Coronary artery (tissue), 2 donors: ENCODE results near the gene HLA-G.

ENCODE experiments used
- DNase-seq: peaks from one replicate; pipeline ENCODE4 v3.0.0-alpha.2; 2017; ENCODE audit warnings: low spot score
- H3K27ac ChIP-seq, 2 donors: fragments of 200-600 bp; sonication (generic); one replicate each; pipeline ENCODE4 v1.5.1; 2016 to 2019
- H3K4me3 ChIP-seq: fragments of 200-600 bp; sonication (generic); 2 replicates; pipeline ENCODE4 v1.5.1; 2016; ENCODE audit warnings: mild to moderate bottlenecking, moderate library complexity
- TF ChIP-seq, protein P1 (sequence below): fragments of 200-600 bp; sonication (generic); IDR thresholded peaks from one replicate; pipeline ENCODE4 v1.5.1; 2019; ENCODE audit warnings: antibody characterized with exemption

HLA-G gene

DNA sequence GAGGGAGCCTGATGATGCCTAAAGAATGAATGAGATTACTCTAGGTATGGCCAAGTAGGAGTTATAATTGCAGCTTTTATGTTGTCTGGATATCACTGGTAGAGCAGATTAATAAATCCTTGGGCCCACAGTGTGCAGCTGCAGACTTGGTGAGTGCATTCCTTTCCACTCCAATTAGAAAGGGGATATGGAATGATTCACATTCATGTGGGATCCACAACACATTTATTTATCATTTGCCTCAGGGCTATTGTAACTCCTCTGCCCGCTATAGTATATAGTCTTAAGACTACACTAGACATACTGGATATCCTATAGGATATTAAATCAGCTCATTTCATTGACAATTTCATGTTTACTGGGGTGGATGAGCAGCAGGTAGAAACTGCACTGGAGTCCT lies 11.6 kb upstream of the HLA-G start:
- TF ChIP-seq, protein P1, sequence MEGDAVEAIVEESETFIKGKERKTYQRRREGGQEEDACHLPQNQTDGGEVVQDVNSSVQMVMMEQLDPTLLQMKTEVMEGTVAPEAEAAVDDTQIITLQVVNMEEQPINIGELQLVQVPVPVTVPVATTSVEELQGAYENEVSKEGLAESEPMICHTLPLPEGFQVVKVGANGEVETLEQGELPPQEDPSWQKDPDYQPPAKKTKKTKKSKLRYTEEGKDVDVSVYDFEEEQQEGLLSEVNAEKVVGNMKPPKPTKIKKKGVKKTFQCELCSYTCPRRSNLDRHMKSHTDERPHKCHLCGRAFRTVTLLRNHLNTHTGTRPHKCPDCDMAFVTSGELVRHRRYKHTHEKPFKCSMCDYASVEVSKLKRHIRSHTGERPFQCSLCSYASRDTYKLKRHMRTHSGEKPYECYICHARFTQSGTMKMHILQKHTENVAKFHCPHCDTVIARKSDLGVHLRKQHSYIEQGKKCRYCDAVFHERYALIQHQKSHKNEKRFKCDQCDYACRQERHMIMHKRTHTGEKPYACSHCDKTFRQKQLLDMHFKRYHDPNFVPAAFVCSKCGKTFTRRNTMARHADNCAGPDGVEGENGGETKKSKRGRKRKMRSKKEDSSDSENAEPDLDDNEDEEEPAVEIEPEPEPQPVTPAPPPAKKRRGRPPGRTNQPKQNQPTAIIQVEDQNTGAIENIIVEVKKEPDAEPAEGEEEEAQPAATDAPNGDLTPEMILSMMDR = no peak
- Histone ChIP-seq H3K27ac (no peak overlapping the region), H3K4me3 (no peak overlapping the region)
- no peak for DNase-seq

DNA sequence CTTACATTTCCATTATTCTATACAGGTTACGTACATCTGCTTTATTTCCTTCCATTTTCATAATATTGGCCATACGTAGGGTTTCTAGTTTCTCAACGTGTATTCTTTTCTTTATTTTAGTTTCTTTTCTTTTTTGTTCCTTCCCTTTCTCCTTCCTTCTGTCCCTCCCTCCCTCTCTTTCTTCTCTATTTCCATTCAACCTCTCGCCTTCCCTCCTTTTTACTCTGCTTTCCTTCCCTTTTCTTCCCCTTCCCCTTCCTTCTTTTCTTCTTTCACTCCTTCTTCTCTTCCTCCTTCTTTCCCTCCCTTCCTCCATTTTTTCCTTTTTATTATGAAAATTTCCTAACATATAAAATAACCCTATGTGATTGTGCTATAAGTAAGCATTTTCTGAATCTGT lies 8.7 kb upstream of the HLA-G start:
- no peak overlapping the region for H3K4me3 ChIP-seq

DNA sequence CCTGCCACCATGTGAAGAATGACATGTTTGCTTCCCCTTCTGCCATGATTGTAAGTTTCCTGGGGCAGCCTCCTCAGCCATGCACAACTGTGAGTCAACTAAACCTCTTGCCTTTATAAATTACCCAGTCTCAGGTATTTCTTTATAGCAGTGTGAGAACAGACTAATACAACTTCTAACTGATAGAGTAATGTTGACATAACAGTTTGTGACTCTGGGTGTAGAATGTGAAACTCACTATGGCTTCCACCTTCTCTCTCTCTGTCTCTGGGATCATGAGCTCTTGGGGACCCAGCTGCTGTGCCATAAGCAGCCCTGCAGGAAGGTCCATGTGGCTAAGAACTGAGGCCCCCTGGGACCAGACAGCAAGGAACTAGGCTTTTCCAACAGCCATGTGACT lies 3.5 kb upstream of the HLA-G start:
- TF ChIP-seq, protein P1 = no peak
- no peak overlapping the region for H3K4me3 ChIP-seq
- H3K27ac ChIP-seq = no peak overlapping the region
- DNase-seq = no peak

More for the DNA sequence above, 8.7 kb upstream of the HLA-G start:
- no peak overlapping the region for H3K27ac ChIP-seq
- TF ChIP-seq, protein P1 = no peak
- no peak for DNase-seq

DNA sequence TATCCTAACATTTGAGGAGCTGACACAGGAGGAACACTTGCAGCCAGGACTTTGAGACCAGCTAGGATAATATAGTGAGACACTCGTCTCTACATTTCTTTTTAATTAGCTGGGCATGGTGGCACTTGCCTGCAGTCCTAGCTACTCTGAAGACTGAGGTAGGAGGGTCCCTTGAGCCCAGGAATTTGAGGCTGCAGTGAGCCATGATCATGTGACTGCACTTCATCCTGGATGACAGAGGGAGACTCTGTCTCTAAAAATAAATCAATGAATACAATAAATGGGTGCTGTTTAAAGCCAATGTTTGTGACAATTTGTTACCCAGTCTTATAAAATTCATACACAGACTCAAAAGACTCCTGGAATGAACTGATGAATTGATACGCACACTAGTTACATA lies 1.8 kb upstream of the HLA-G start:
- no peak overlapping the region for H3K27ac ChIP-seq
- TF ChIP-seq, protein P1 = no peak
- DNase-seq = no peak
- no peak overlapping the region for H3K4me3 ChIP-seq

DNA sequence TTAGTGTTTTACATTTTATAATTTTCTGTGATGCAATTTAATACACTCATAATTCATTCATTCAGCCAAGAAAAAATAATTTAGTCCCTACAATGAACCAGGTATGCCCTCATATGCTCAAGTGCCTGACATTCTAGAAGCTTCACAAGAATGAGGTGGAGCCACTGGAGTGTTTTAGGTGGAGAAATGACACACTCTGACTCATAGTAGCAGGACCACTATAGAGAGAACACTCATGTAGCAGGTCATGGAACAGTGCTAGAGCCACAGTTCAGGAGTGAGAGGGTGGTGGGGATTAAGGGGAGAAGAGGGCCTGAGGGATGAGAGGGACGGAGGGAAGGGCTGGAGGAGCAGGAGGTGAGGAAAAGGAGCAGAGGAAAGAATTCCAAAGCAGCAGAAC lies 1.4 kb upstream of the HLA-G start:
- Histone ChIP-seq H3K4me3 (no peak overlapping the region), H3K27ac (no peak overlapping the region)
- TF ChIP-seq, protein P1 = no peak
- DNase-seq = no peak

DNA sequence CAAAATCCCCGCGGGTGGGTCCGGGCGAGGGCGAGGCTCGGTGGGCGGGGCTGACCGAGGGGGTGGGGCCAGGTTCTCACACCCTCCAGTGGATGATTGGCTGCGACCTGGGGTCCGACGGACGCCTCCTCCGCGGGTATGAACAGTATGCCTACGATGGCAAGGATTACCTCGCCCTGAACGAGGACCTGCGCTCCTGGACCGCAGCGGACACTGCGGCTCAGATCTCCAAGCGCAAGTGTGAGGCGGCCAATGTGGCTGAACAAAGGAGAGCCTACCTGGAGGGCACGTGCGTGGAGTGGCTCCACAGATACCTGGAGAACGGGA lies 809 bp downstream of the HLA-G start:
- no peak overlapping the region for H3K27ac ChIP-seq
- TF ChIP-seq, protein P1 = no peak
- no peak for DNase-seq
- peak overlapping the region; percentile 60 for H3K4me3 ChIP-seq

DNA sequence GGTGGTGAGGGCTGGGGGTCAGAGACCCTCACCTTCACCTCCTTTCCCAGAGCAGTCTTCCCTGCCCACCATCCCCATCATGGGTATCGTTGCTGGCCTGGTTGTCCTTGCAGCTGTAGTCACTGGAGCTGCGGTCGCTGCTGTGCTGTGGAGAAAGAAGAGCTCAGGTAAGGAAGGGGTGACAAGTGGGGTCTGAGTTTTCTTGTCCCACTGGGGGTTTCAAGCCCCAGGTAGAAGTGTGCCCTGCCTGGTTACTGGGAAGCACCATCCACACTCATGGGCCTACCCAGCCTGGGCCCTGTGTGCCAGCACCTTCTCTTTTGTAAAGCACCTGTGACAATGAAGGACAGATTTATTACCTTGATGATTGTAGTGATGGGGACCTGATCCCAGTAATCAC lies 2.1 kb downstream of the HLA-G start:
- H3K4me3 ChIP-seq = no peak overlapping the region
- TF ChIP-seq, protein P1 = no peak
- no peak for DNase-seq
- H3K27ac ChIP-seq = no peak overlapping the region
